Activated naive CD8-positive, alpha-beta T cell treated with anti-CD3 and anti-CD28 coated beads, Interleukin-2, amount 50 U/mL, for 24 hours (primary cell): Measurements from ENCODE around the gene IFI6.

Experiments used
- ATAC-seq: fragments of 150-1000 bp; cut with Tn5 transposase; one replicate; pipeline ENCODE4 v1.10.0; 2021
- DNase-seq: peaks from one replicate; pipeline ENCODE4 v3.0.0; 2021
- H3K27ac Mint-ChIP-seq: one replicate; pipeline ENCODE4 v1.8.0; 2021; ENCODE audit warnings: mild to moderate bottlenecking, mixed read lengths
- H3K27me3 Mint-ChIP-seq: one replicate; pipeline ENCODE4 v1.8.0; 2021; ENCODE audit warnings: mixed read lengths
- H3K36me3 Mint-ChIP-seq: one replicate; pipeline ENCODE4 v1.8.0; 2021; ENCODE audit warnings: low read depth, mixed read lengths
- H3K4me1 Mint-ChIP-seq: one replicate; pipeline ENCODE4 v1.8.0; 2021; ENCODE audit warnings: mixed read lengths
- H3K4me3 Mint-ChIP-seq: one replicate; pipeline ENCODE4 v1.8.0; 2021; ENCODE audit warnings: mild to moderate bottlenecking, moderate library complexity, mixed read lengths
- H3K9me3 Mint-ChIP-seq: one replicate; pipeline ENCODE4 v1.8.0; 2021; ENCODE audit warnings: mixed read lengths

Gene IFI6

GRCh38 chr1:27662707-27663393 lies 9.1 kb downstream of the IFI6 start:
- peak overlapping the region; percentile 97 for H3K27ac Mint-ChIP-seq
- ATAC-seq (peak; percentile 82), DNase-seq (peak; percentile 93)
- no peaks in the 10 kb centered on the region for H3K27me3 Mint-ChIP-seq
- peaks cover 5% of the 10 kb centered on the region for H3K36me3 Mint-ChIP-seq
- peak overlapping the region; percentile 58 for H3K4me3 Mint-ChIP-seq
- peaks cover 53% of the 10 kb centered on the region for H3K4me1 Mint-ChIP-seq
- H3K9me3 Mint-ChIP-seq: no peaks in the 10 kb centered on the region

DNA sequence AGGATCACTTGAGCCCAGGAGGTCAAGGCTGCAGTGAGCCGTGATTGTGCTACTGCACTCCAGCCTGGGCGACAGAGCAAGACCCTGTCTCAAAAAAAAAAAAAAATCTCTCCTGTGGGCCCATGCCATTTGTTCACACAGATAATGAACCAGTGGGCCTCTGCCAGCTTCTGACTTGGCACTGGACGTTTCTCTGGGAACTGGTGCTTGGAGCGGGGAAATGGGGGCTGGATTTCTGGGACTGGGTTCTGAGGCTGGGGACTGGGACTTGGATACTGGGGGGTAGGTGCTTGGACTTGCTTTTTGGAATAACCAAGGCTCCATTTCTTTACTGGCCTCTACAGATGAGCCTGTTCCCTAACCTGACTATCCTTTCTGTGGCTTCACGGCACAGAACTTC lies 9.7 kb downstream of the IFI6 start:
- ATAC-seq (no peak), DNase-seq (no peak)
- peak overlapping the region; percentile 97 for H3K27ac Mint-ChIP-seq
- peak overlapping the region; percentile 58 for H3K4me3 Mint-ChIP-seq
- H3K27me3 Mint-ChIP-seq: no peaks in the 10 kb centered on the region
- peaks cover 2% of the 10 kb centered on the region for H3K36me3 Mint-ChIP-seq
- peaks cover 51% of the 10 kb centered on the region for H3K4me1 Mint-ChIP-seq
- H3K9me3 Mint-ChIP-seq: no peaks in the 10 kb centered on the region

DNA sequence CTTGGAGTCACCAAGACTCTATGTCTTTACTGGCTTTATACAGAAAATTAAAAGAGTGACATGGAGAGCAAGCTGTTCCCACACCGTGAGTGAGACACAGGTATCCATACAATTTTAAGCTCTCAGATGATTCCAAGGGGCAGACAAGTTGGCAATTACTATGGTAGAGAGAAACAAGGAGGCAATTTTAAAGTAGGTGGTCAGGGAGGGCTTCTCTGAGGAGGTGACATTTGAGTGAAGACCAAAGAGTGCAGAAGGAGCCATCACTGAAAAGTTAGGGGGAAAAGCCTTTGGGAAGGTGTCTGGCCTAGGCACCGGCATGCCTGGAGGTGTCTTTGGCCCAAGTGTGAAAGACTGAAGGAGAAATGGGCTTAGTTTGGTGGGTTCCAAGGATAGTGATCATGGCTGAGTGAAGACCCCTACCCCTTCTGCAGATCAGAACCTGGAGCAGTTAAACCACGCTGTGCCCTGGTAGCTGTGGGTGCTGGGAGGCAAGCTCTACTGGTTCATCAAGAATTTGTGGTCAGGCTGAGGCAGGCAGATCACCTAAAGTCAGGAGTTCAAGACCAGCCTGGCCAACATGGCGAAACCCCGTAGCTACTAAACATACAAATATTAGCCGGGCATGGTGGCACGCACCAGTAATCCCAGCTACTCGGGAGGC lies 10.4 kb downstream of the IFI6 start:
- H3K36me3 Mint-ChIP-seq: peaks cover 2% of the 10 kb centered on the region
- H3K4me3 Mint-ChIP-seq: peak overlapping the region; percentile 1
- peak overlapping the region; percentile 81 for H3K27ac Mint-ChIP-seq
- no peaks in the 10 kb centered on the region for H3K9me3 Mint-ChIP-seq
- H3K4me1 Mint-ChIP-seq: peaks cover 51% of the 10 kb centered on the region
- DNase-seq (no peak), ATAC-seq (no peak)
- no peaks in the 10 kb centered on the region for H3K27me3 Mint-ChIP-seq

- H3K4me3 Mint-ChIP-seq: peak overlapping the region; percentile 77
- DNase-seq (no peak), ATAC-seq (no peak)
- H3K27me3 Mint-ChIP-seq: no peaks in the 10 kb centered on the region
- H3K36me3 Mint-ChIP-seq: no peaks in the 10 kb centered on the region
- H3K27ac Mint-ChIP-seq: peak overlapping the region; percentile 81
- H3K9me3 Mint-ChIP-seq: no peaks in the 10 kb centered on the region
- peaks cover 55% of the 10 kb centered on the region for H3K4me1 Mint-ChIP-seq
Observed at GRCh38 chr1:27660300-27660835, 11.6 kb downstream of the IFI6 start.

DNA sequence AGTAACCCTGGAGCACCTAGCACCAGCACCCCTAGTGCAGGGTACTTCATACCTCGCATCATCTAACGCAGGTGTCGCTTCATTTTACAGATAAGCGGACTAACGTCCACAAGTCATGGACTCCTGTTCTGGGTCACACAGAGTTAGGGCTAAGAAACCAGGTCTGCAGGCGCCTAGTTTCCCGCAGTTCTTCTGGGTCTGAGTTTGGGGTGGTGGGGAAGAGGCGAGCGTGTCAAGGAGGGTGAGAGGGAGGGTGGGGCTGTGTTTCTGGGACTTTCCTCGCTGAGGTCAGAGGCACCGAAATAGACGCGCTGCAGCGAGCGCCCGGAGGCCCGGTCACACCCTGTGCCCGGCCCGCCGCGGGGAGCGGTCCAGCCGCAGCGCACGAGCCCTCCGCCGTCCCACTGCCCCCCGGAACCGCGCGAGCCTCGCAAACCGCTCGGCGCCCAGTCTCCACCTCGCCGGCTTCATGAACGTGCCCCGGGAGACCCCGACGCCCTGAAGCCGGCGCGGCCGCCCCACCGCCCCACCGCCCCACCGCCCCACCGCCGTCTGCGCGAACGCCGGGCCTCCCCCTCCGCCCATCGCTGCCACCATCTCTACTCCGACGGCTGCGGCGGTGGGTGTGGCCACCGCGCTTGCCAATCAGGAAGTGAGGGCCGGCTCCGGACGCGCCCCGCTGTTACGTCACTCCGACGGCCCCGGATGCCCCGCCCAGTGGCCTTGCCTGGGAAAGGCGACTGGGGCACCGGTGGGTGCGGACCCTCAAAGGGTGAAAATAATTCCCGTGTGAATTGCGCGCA lies 12.3 kb downstream of the IFI6 start:
- ATAC-seq (peak; percentile 47), DNase-seq (peak; percentile 93)
- peak overlapping the region; percentile 77 for H3K4me3 Mint-ChIP-seq
- no peaks in the 10 kb centered on the region for H3K27me3 Mint-ChIP-seq
- peaks cover 59% of the 10 kb centered on the region for H3K4me1 Mint-ChIP-seq
- peak overlapping the region; percentile 93 for H3K27ac Mint-ChIP-seq
- no peaks in the 10 kb centered on the region for H3K36me3 Mint-ChIP-seq
- H3K9me3 Mint-ChIP-seq: no peaks in the 10 kb centered on the region

DNA sequence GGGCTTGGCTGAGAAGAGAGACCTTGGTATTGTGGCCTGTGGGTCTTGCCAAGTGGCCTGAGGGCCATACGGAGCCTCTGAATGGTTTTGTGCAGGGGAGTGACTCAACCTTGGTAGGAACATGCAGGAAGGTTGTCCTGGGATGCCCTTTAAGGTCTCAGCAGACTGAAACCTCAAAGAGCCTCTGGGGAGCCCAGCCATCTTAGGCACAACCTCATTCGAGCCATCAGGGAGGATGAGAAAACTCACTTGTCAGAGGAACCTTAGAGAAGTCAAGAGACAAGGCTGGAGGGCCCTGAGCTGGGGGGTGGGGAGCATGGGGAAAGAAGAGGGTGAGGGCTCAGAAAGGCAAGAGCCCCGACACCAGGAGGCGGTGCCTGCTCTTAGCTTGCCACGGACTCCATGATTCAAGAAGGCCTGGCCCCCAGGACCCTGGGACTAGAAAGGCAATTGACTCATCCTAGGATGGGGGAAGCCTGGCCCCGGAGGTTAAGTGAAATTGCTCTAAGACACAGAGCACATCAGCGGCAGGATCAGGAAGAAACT lies 13.0 kb downstream of the IFI6 start:
- Mint-ChIP-seq H3K4me3 (peak overlapping the region; percentile 77), H3K27ac (peak overlapping the region; percentile 93), H3K36me3 (no peaks in the 10 kb centered on the region), H3K27me3 (no peaks in the 10 kb centered on the region), H3K4me1 (peaks cover 59% of the 10 kb centered on the region), H3K9me3 (no peaks in the 10 kb centered on the region)
- peak; percentile 58 for DNase-seq
- ATAC-seq: peak; percentile 50

DNA sequence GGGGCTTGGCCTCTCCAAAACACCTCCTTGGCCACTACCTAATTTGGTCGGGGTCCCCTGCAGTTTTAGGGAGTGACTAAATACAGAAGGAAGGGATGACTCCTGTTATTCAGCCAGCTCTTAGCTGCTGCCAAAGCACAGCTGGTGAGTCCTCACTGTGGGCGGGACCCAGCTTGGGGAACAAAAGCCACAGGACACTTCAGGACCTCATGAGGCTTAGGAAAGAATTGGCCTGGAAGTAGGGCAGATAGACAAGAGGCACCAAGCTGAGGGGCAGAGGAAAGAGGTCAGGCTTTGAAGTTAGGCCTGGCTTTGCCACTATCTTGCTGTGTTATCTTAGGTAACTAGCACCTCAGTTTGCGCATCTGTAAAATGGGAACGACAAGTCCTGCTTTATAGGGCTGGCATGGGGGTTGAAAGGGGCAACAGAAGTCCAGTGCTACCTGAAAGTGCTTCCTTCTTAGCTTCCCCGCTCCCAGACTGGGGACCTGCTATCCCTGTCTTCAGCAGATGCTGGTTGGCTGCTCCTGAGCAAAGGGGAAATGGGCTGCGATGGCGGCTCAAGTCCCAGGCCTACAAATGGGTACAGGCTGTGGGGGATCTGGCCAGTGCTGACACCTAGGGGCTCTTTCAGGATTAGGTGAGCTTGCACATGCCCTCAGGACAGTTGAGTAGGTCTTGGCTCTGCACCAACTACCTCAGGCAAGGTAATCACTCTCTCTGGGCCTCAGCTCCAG lies 15.7 kb downstream of the IFI6 start:
- H3K9me3 Mint-ChIP-seq: no peaks in the 10 kb centered on the region
- H3K4me3 Mint-ChIP-seq: no peak overlapping the region
- no peak for ATAC-seq
- no peak for DNase-seq
- H3K4me1 Mint-ChIP-seq: peaks cover 40% of the 10 kb centered on the region
- peak overlapping the region; percentile 18 for H3K27ac Mint-ChIP-seq
- H3K27me3 Mint-ChIP-seq: no peaks in the 10 kb centered on the region
- H3K36me3 Mint-ChIP-seq: no peaks in the 10 kb centered on the region

DNA sequence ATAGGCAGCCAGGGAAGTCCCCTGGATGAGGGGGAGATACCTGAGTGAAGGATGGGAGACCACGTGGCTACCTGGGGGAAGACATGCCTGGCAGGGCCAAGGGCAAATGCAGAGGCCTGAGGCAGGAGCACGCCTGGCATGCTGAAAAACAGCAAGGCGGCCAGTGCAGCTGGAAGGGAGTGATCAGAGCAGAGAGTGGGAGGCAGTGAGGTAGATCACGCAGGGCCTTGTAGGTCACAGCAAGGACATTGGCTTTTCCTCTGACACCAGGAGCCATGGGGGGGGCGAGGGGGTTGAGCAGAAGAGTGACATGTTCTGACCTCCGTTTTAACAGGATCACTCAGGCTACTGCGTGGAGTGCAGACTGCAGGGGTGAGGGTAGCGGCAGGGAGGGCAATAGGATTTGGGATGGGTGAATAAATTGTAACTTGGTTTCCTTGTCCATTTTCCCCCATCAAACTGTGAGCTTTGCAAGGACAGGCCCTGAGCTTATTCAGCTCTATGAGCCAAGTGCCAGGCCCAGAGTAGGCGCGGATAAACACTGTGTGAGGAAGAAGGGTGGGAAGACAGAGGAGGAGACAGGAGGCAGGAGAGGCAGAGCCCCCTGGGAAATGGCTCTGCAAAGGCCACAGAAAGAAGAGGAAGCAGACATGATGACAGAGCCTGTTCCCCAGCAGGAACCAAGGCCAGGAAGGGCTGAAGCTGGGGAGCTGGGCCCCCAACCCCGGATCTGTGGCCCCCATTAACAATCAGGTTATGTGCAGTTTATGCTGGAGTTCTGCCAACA lies 16.6 kb downstream of the IFI6 start:
- no peak for ATAC-seq
- Mint-ChIP-seq H3K4me1 (peaks cover 40% of the 10 kb centered on the region), H3K9me3 (no peaks in the 10 kb centered on the region), H3K27me3 (no peaks in the 10 kb centered on the region), H3K4me3 (no peak overlapping the region), H3K36me3 (no peaks in the 10 kb centered on the region), H3K27ac (peak overlapping the region; percentile 72)
- no peak for DNase-seq

- DNase-seq (no peak), ATAC-seq (no peak)
- Mint-ChIP-seq H3K4me3 (no peak overlapping the region), H3K4me1 (peaks cover 28% of the 10 kb centered on the region), H3K36me3 (no peaks in the 10 kb centered on the region), H3K27ac (no peak overlapping the region), H3K27me3 (no peaks in the 10 kb centered on the region), H3K9me3 (no peaks in the 10 kb centered on the region)
Observed at GRCh38 chr1:27652111-27652864, 19.7 kb downstream of the IFI6 start.

GRCh38 chr1:27650539-27651175 lies 21.3 kb downstream of the IFI6 start:
- Mint-ChIP-seq H3K4me1 (peaks cover 24% of the 10 kb centered on the region), H3K27me3 (no peaks in the 10 kb centered on the region), H3K4me3 (no peak overlapping the region), H3K27ac (peak overlapping the region; percentile 69), H3K36me3 (no peaks in the 10 kb centered on the region), H3K9me3 (no peaks in the 10 kb centered on the region)
- ATAC-seq (peak; percentile 66), DNase-seq (no peak)

GRCh38 chr1:27650171-27650538 lies 21.8 kb downstream of the IFI6 start:
- Mint-ChIP-seq H3K4me1 (peaks cover 20% of the 10 kb centered on the region), H3K27ac (peak overlapping the region; percentile 69), H3K27me3 (no peaks in the 10 kb centered on the region), H3K9me3 (no peaks in the 10 kb centered on the region), H3K4me3 (no peak overlapping the region), H3K36me3 (no peaks in the 10 kb centered on the region)
- ATAC-seq (peak; percentile 45), DNase-seq (no peak)

- no peak overlapping the region for H3K27ac Mint-ChIP-seq
- no peaks in the 10 kb centered on the region for H3K27me3 Mint-ChIP-seq
- no peaks in the 10 kb centered on the region for H3K36me3 Mint-ChIP-seq
- DNase-seq: no peak
- no peak for ATAC-seq
- H3K4me1 Mint-ChIP-seq: peaks cover 20% of the 10 kb centered on the region
- no peak overlapping the region for H3K4me3 Mint-ChIP-seq
- no peaks in the 10 kb centered on the region for H3K9me3 Mint-ChIP-seq
Observed at GRCh38 chr1:27649306-27649635, 22.7 kb downstream of the IFI6 start.
